Hepatocyte (in vitro differentiated cells): ENCODE data around the gene UBXN6. TPM values are rescaled to one million over a fixed set of nuclear protein-coding genes. Genes with fewer than 3 reads are reported as not detected.

ENCODE experiments used
- DNase-seq: peaks from one replicate; pipeline ENCODE4 v3.0.0-alpha.2; 2016; ENCODE audit warnings: low spot score
- H2AFZ ChIP-seq: fragments of 200-600 bp; sonication (generic); 2 replicates; pipeline ENCODE4 v1.6.0; 2016; ENCODE audit warnings: antibody characterized with exemption, mild to moderate bottlenecking
- H3K27ac ChIP-seq: fragments of 200-600 bp; sonication (generic); 2 replicates; pipeline ENCODE4 v1.5.1; 2016; ENCODE audit warnings: mild to moderate bottlenecking
- H3K27me3 ChIP-seq: fragments of 200-600 bp; sonication (generic); 2 replicates; pipeline ENCODE4 v1.6.1; 2016
- H3K36me3 ChIP-seq: fragments of 200-600 bp; sonication (generic); replicated peaks from 2 replicates; pipeline ENCODE4 v1.5.1; 2016; ENCODE audit warnings: low read depth; ENCODE audit not compliant: insufficient read depth
- H3K4me1 ChIP-seq: fragments of 200-600 bp; sonication (generic); 2 replicates; pipeline ENCODE4 v1.5.1; 2016; ENCODE audit warnings: mild to moderate bottlenecking, moderate library complexity; ENCODE audit not compliant: insufficient read depth
- H3K4me2 ChIP-seq: fragments of 200-600 bp; sonication (generic); 2 replicates; pipeline ENCODE4 v1.6.0; 2016
- H3K4me3 ChIP-seq: fragments of 200-600 bp; sonication (generic); 2 replicates; pipeline ENCODE4 v1.5.1; 2016; ENCODE audit warnings: mild to moderate bottlenecking
- H3K79me2 ChIP-seq: fragments of 200-600 bp; sonication (generic); 2 replicates; pipeline ENCODE4 v1.6.0; 2017; ENCODE audit warnings: mild to moderate bottlenecking
- H3K9me2 ChIP-seq: fragments of 200-600 bp; sonication (generic); replicated peaks from 2 replicates; pipeline ENCODE4 v1.6.0; 2017; ENCODE audit warnings: mild to moderate bottlenecking; ENCODE audit not compliant: insufficient read depth
- H3K9me3 ChIP-seq: fragments of 200-600 bp; sonication (generic); 2 replicates; pipeline ENCODE4 v1.5.1; 2016; ENCODE audit warnings: low read depth, mild to moderate bottlenecking
- H4K20me1 ChIP-seq: fragments of 200-600 bp; sonication (generic); 2 replicates; pipeline ENCODE4 v1.6.0; 2016; ENCODE audit warnings: mild to moderate bottlenecking; ENCODE audit not compliant: insufficient read depth, poor library complexity, severe bottlenecking
- CTCF ChIP-seq: fragments of 200-600 bp; sonication (generic); IDR thresholded peaks from 2 replicates; pipeline ENCODE4 v1.5.1; 2016; ENCODE audit warnings: antibody characterized with exemption, mild to moderate bottlenecking; ENCODE audit not compliant: poor library complexity
- EZH2 ChIP-seq: fragments of 200-600 bp; sonication (generic); IDR thresholded peaks from 2 replicates; pipeline ENCODE4 v1.6.1; 2016; ENCODE audit warnings: antibody characterized with exemption, mild to moderate bottlenecking, borderline replicate concordance
- EZH2phosphoT487 ChIP-seq: fragments of 200-600 bp; sonication (generic); IDR thresholded peaks from one replicate; pipeline ENCODE4 v1.6.1; 2018; ENCODE audit warnings: antibody characterized with exemption, mild to moderate bottlenecking, low read depth, moderate library complexity; ENCODE audit not compliant: unreplicated experiment, severe bottlenecking
- WGBS: methylation state at CpG from one replicate; pipeline ENCODE4 v1.1.6; 2016; ENCODE audit warnings: low lambda C conversion rate; ENCODE audit errors: missing lambda C conversion rate; 5-methylcytosine and 5-hydroxymethylcytosine counted together
- polyA plus RNA-seq: library from polyadenylated mRNA; unstranded; fragments of >200 nt; fragmentation: Nextera tagmentation; extraction: Ambion mirVana; gene quantifications from 2 replicates; pipeline ENCODE4 v1.2.1, GENCODE V29; 2016
- total RNA-seq: library from RNA; depleted of rRNA; stranded (reverse); fragments of >200 nt; gene quantifications from 2 replicates; pipeline ENCODE4 v1.2.3, GENCODE V29; 2014

UBXN6 gene
- total and polyA plus RNA-seq, 2 experiments from 2014 or later: 36.8 to 88.6 TPM

- no peaks in the 10 kb centered on the region for H3K36me3 ChIP-seq
- H3K9me3 ChIP-seq: no peaks in the 10 kb centered on the region
- no peak overlapping the region for H3K4me3 ChIP-seq
- no peak for DNase-seq
- no peak overlapping the region for H2AFZ ChIP-seq
- H3K27ac ChIP-seq: no peak overlapping the region
- TF ChIP-seq EZH2 (no peak), EZH2phosphoT487 (no peak), CTCF (no peak)
- no peaks in the 10 kb centered on the region for H3K9me2 ChIP-seq
- no peaks in the 10 kb centered on the region for H3K79me2 ChIP-seq
- no peaks in the 10 kb centered on the region for H3K4me1 ChIP-seq
- H3K27me3 ChIP-seq: no peaks in the 10 kb centered on the region
- no peaks in the 10 kb centered on the region for H4K20me1 ChIP-seq
- no peak overlapping the region for H3K4me2 ChIP-seq
- WGBS: 98% methylated on average over 29 of the region's 29 CpGs
Measured at GRCh38 chr19:4488496-4488895, 30.9 kb upstream of the UBXN6 start.

GRCh38 chr19:4487572-4487971 is 30.0 kb upstream of the UBXN6 start:
- Histone ChIP-seq H3K4me2 (no peak overlapping the region), H4K20me1 (no peaks in the 10 kb centered on the region), H2AFZ (no peak overlapping the region), H3K4me1 (no peaks in the 10 kb centered on the region), H3K4me3 (no peak overlapping the region), H3K9me3 (no peaks in the 10 kb centered on the region), H3K27me3 (no peaks in the 10 kb centered on the region), H3K36me3 (no peaks in the 10 kb centered on the region), H3K79me2 (no peaks in the 10 kb centered on the region), H3K9me2 (no peaks in the 10 kb centered on the region), H3K27ac (no peak overlapping the region)
- TF ChIP-seq CTCF: no peak
- TF ChIP-seq EZH2: no peak
- no peak for TF ChIP-seq EZH2phosphoT487
- no peak for DNase-seq
- WGBS: 96% methylated on average over 11 of the region's 11 CpGs

GRCh38 chr19:4483385-4483784 is 25.8 kb upstream of the UBXN6 start:
- no peak for DNase-seq
- Histone ChIP-seq H3K4me3 (no peak overlapping the region), H3K27me3 (no peaks in the 10 kb centered on the region), H3K27ac (no peak overlapping the region), H3K36me3 (no peaks in the 10 kb centered on the region), H3K79me2 (no peaks in the 10 kb centered on the region), H3K4me1 (no peaks in the 10 kb centered on the region), H2AFZ (no peak overlapping the region), H4K20me1 (no peaks in the 10 kb centered on the region), H3K9me3 (no peaks in the 10 kb centered on the region), H3K9me2 (no peaks in the 10 kb centered on the region), H3K4me2 (no peak overlapping the region)
- TF ChIP-seq CTCF (no peak), EZH2phosphoT487 (no peak), EZH2 (no peak)
- WGBS: 94% methylated on average over 19 of the region's 19 CpGs
